A549 (cell line): ENCODE results near the gene EEF1A1. TPM values are rescaled to one million over a fixed set of nuclear protein-coding genes. Genes with fewer than 3 reads are reported as not detected.
"Not testable (repeated sequence)": the region's sequence is repeated elsewhere in the genome, so short reads cannot be mapped to it uniquely, and the experiment has no call there.

ENCODE experiments used
- ATAC-seq, 2 experiments: fragments of 200-7000 bp in 1 of 2; fragments of >200 bp in 1 of 2; cut with Nextera tagmentation in 1 of 2; cut with Tn5 transposase in 1 of 2; 3 replicates each; pipeline versions ENCODE4 v1.8.0 to v1.9.1; 2018 to 2020; ENCODE audit warnings: mild to moderate bottlenecking in 1 of 2, moderate library complexity in 1 of 2
- CTCF ChIA-PET: fragments of 300-600 bp; sonication (Branson Sonifier 250); formaldehyde crosslinking; extraction: SDS; loops from one replicate; lab custom pipeline; 2021; ENCODE audit warnings: antibody characterized with exemption, inconsistent platforms; lab: Yijun Ruan, JAX
- POLR2A ChIA-PET: fragments of 350-600 bp; formaldehyde crosslinking; extraction: SDS; loops from one replicate; lab custom pipeline; 2021; ENCODE audit warnings: antibody characterized with exemption, inconsistent platforms; lab: Yijun Ruan, JAX
- DNase-seq, 2 experiments: peaks; one replicate each; pipeline versions ENCODE4 v3.0.0 to v3.0.0-alpha.2; 2011 to 2016; ENCODE audit warnings: low read depth in 1 of 2, low spot score in 1 of 2
- FAIRE-seq: peaks from 2 replicates; lab custom pipeline; 2011; peaks lifted over from hg19 to GRCh38; lab: Jason Lieb, UNC
- H3K27ac ChIP-seq, 2 experiments: fragments of >200 bp; sonication (Bioruptor Twin); formaldehyde crosslinking; 3 replicates each; pipeline ENCODE4 v1.5.1; 2016 to 2017
- H3K4me1 ChIP-seq: fragments of >200 bp; sonication (Bioruptor Twin); formaldehyde crosslinking; 3 replicates; pipeline ENCODE4 v1.6.1; 2016
- H3K4me2 ChIP-seq: fragments of >200 bp; sonication (Bioruptor Twin); formaldehyde crosslinking; 3 replicates; pipeline ENCODE4 v1.6.1; 2016
- H3K4me3 ChIP-seq: fragments of >200 bp; sonication (Bioruptor Twin); formaldehyde crosslinking; 3 replicates; pipeline ENCODE4 v1.5.1; 2016
- H3K9me3 ChIP-seq: fragments of >200 bp; sonication (Bioruptor Twin); formaldehyde crosslinking; 3 replicates; pipeline ENCODE4 v1.6.1; 2016
- BCL3 ChIP-seq: fragments of >200 bp; sonication (Bioruptor Twin); formaldehyde crosslinking; IDR thresholded peaks from 3 replicates; pipeline ENCODE4 v1.6.1; 2016
- CBX2 ChIP-seq: fragments of 200-600 bp; sonication (generic); IDR thresholded peaks from 2 replicates; pipeline ENCODE4 v1.6.1; 2016; ENCODE audit warnings: low read depth, mild to moderate bottlenecking, borderline replicate concordance
- CBX8 ChIP-seq: fragments of 200-600 bp; sonication (generic); IDR thresholded peaks from 2 replicates; pipeline ENCODE4 v1.6.1; 2016
- CTCF ChIP-seq: fragments of >200 bp; sonication (Bioruptor Twin); formaldehyde crosslinking; IDR thresholded peaks from 3 replicates; pipeline ENCODE4 v1.5.1; 2016
- EHF ChIP-seq: fragments of 250-450 bp; sonication (Bioruptor Pico); IDR thresholded peaks from 2 replicates; pipeline ENCODE4 v1.5.0; 2020; ENCODE audit warnings: mild to moderate bottlenecking
- ELK1 ChIP-seq: fragments of 150-350 bp; IDR thresholded peaks from 2 replicates; pipeline ENCODE4 v1.6.1; 2014; ENCODE audit warnings: low read depth, mild to moderate bottlenecking, low read length
- ESRRA ChIP-seq: fragments of 150-350 bp; IDR thresholded peaks from 2 replicates; pipeline ENCODE4 v1.6.1; 2014; ENCODE audit warnings: mild to moderate bottlenecking, low read length, borderline replicate concordance
- FOSL2 ChIP-seq, 2 experiments: fragments of 450-650 bp in 1 of 2; fragments of >200 bp in 1 of 2; sonication (Bioruptor Twin) in 1 of 2; formaldehyde crosslinking; IDR thresholded peaks; 2 replicates each; pipeline versions ENCODE4 v1.5.0 to v1.6.1; 2016 to 2020; ENCODE audit warnings: mild to moderate bottlenecking in 1 of 2, moderate library complexity in 1 of 2
- FOXS1 ChIP-seq: fragments of 250-450 bp; sonication (Bioruptor Pico); IDR thresholded peaks from 2 replicates; pipeline ENCODE4 v1.5.0; 2020; ENCODE audit warnings: mild to moderate bottlenecking, moderate library complexity
- HDAC2 ChIP-seq: fragments of 200-600 bp; sonication (generic); IDR thresholded peaks from 2 replicates; pipeline ENCODE4 v1.6.1; 2016
- HOXA7 ChIP-seq: fragments of 250-450 bp; sonication (Bioruptor Pico); IDR thresholded peaks from 2 replicates; pipeline ENCODE4 v1.5.0; 2020; ENCODE audit warnings: mild to moderate bottlenecking, moderate library complexity
- KDM5A ChIP-seq: fragments of 200-600 bp; sonication (generic); IDR thresholded peaks from 2 replicates; pipeline ENCODE4 v1.6.1; 2016; ENCODE audit warnings: antibody characterized with exemption, mild to moderate bottlenecking
- MYC ChIP-seq: IDR thresholded peaks from 2 replicates; pipeline ENCODE4 v1.6.1; 2012; ENCODE audit warnings: mild to moderate bottlenecking, inconsistent platforms, low read length, improper control_type of control experiment, borderline replicate concordance
- RARB ChIP-seq: fragments of 250-450 bp; sonication (Bioruptor Pico); IDR thresholded peaks from 2 replicates; pipeline ENCODE4 v1.8.0; 2021; ENCODE audit warnings: mild to moderate bottlenecking, moderate library complexity
- REST ChIP-seq: fragments of 200-600 bp; sonication (generic); IDR thresholded peaks from 2 replicates; pipeline ENCODE4 v1.6.1; 2016; ENCODE audit warnings: antibody characterized with exemption, mild to moderate bottlenecking, moderate library complexity
- RNF2 ChIP-seq: fragments of 200-600 bp; sonication (generic); IDR thresholded peaks from 2 replicates; pipeline ENCODE4 v1.6.1; 2016; ENCODE audit warnings: low read depth, mild to moderate bottlenecking, antibody characterized with exemption, moderate library complexity, borderline replicate concordance
- TP53 ChIP-seq: fragments of 250-450 bp; sonication (Bioruptor Pico); IDR thresholded peaks from 2 replicates; pipeline ENCODE4 v1.5.0; 2021; ENCODE audit warnings: mild to moderate bottlenecking, moderate library complexity
- ZC3H11A ChIP-seq: fragments of 450-650 bp; IDR thresholded peaks from 2 replicates; pipeline ENCODE4 v1.6.1; 2014; ENCODE audit warnings: antibody characterized with exemption, mild to moderate bottlenecking
- ZFP36 ChIP-seq: fragments of 450-650 bp; IDR thresholded peaks from 2 replicates; pipeline ENCODE4 v1.6.1; 2014; ENCODE audit warnings: borderline replicate concordance; ENCODE audit not compliant: partially characterized antibody
- ZNF302 ChIP-seq: fragments of 250-450 bp; sonication (Bioruptor Pico); IDR thresholded peaks from 2 replicates; pipeline ENCODE4 v1.9.0; 2021; ENCODE audit warnings: inconsistent platforms, mild to moderate bottlenecking, moderate library complexity
- WGBS: methylation state at CpG from one replicate; pipeline ENCODE4 v1.1.6; 2017; ENCODE audit errors: missing lambda C conversion rate; 5-methylcytosine and 5-hydroxymethylcytosine counted together
- polyA plus RNA-seq, 4 experiments: library from polyadenylated mRNA; depleted of rRNA in 3 of 4; stranded (reverse); fragments of >200 nt; fragmentation: RNase III in 1 of 4; extraction: RNeasy Plus Mini Kit Qiagen cat#74134 plus additional on column Dnase treatment in 1 of 4; gene quantifications; 2 replicates in 3 of 4; 3 replicates in 1 of 4; pipeline ENCODE4 v1.2.3, GENCODE V29; 2011 to 2017

Gene EEF1A1
- polyA plus RNA-seq, 2 of the 4 experiments (the other 2 are of a cell fraction): 5,660 to 9,755 TPM

GRCh38 chr6:73506246-73506645 lies 14.6 kb downstream of the EEF1A1 start:
- TF ChIP-seq RARB: no peak
- no peak for TF ChIP-seq ZNF302 (CRISPR knock-in tag)
- no peak for TF ChIP-seq ELK1
- no peak for TF ChIP-seq TP53 (CRISPR knock-in tag)
- no peak for TF ChIP-seq KDM5A
- TF ChIP-seq ESRRA: no peak
- TF ChIP-seq CBX8: no peak
- no peak for TF ChIP-seq REST
- TF ChIP-seq EHF (CRISPR knock-in tag): no peak
- TF ChIP-seq, all 56 proteins: peak for 0
- no peak for ATAC-seq
- no peak overlapping the region for H3K4me3 ChIP-seq
- H3K9me3 ChIP-seq: no peaks in the 10 kb centered on the region
- ChIA-PET POLR2A (no interaction called here), CTCF (interaction anchor here (0.6 kb wide), 1 partner anchor 10 kb away, joined by 3 read pairs; no protein-coding TSS in a partner anchor)
- H3K27ac ChIP-seq: no peak overlapping the region
- WGBS: 84% methylated on average over 6 of the region's 6 CpGs
- H3K4me2 ChIP-seq: no peak overlapping the region
- FAIRE-seq: no peak
- DNase-seq: no peak
- H3K4me1 ChIP-seq: no peaks in the 10 kb centered on the region

GRCh38 chr6:73505705-73506104 lies 15.1 kb downstream of the EEF1A1 start:
- WGBS: 95% methylated on average over 8 of the region's 8 CpGs
- H3K4me1 ChIP-seq, FAIRE-seq, POLR2A ChIA-PET, H3K27ac ChIP-seq, H3K4me3 ChIP-seq, H3K9me3 ChIP-seq, ATAC-seq, DNase-seq, H3K4me2 ChIP-seq: not testable (repeated sequence)
- CTCF ChIA-PET: interaction anchor here (0.6 kb wide), 1 partner anchor 9 kb away, joined by 3 read pairs; no protein-coding TSS in a partner anchor

GRCh38 chr6:73505142-73505541 lies 15.7 kb downstream of the EEF1A1 start:
- H3K27ac ChIP-seq: no peak overlapping the region
- no peak for FAIRE-seq
- no peaks in the 10 kb centered on the region for H3K4me1 ChIP-seq
- ChIA-PET CTCF (interaction anchor here (1.2 kb wide), 1 partner anchor 107 kb away, joined by 4 read pairs; no protein-coding TSS in a partner anchor), POLR2A (no interaction called here)
- H3K4me3 ChIP-seq: no peak overlapping the region
- ATAC-seq: no peak
- no peak for TF ChIP-seq ZC3H11A
- no peak for TF ChIP-seq CBX8
- TF ChIP-seq RNF2: no peak
- no peak for TF ChIP-seq RARB
- TF ChIP-seq ESRRA: no peak
- TF ChIP-seq CBX2: no peak
- no peak for TF ChIP-seq FOSL2 (IDR thresholded peaks at IDR 0.05)
- no peak for TF ChIP-seq FOSL2 (CRISPR knock-in tag; IDR thresholded peaks at IDR 0.05)
- no peak for TF ChIP-seq HDAC2
- no peak for TF ChIP-seq CTCF
- no peak for TF ChIP-seq MYC
- TF ChIP-seq FOXS1 (CRISPR knock-in tag): no peak
- no peak for TF ChIP-seq BCL3
- TF ChIP-seq ZFP36: no peak
- no peak for TF ChIP-seq HOXA7
- H3K4me2 ChIP-seq: no peak overlapping the region
- DNase-seq: no peak
- H3K9me3 ChIP-seq: no peaks in the 10 kb centered on the region
